HG03196 (cell line): ENCODE measurements around the gene ACVR2B.

Experiments
- ATAC-seq: cut with Tn5 transposase; IDR thresholded peaks from one replicate; pipeline ENCODE4 v1.9.1; 2021; ENCODE audit not compliant: unreplicated experiment

The ACVR2B gene

DNA sequence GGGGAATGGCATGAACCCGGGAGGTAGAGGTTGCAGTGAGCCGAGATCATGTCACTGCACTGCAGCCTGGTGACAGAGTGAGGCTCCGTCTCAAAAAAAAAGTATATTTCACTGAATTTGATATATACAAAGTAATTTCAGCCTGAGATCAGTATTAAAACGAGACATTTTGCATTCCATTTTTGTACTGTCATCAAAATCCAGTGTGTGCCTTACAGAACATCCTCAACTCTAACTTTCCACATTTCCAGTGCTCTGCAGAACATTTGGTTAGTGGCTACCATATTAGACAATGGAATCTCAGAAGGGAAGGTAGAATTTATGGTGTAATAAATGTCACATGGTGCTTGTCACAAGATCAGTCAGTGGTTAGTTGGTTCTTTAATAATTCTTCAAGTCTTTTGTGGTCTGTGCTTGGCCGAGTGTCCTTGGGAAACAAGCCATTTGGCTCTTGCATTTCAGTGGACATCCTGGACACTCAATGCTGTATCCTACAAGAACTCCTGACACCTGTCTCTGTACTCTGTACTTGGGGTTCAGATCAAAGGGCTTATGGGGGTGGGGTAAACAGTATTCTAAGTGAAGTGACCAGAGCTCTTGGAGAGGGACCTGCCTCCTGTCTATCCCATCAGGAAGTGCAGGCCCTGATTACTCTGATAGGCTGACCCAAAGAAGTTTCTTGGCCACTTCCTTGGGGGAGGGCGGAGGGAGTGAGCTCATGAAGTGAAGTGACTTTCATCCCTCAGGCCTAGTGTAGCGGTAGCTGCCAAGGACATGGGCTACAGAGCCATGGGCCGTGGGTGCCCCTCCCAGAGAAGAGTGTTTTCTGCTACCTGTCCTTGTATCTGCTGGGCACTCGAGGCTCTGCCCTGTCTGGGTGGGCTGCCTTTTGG is 3.7 kb downstream of the ACVR2B start:
- ATAC-seq: no peak

DNA sequence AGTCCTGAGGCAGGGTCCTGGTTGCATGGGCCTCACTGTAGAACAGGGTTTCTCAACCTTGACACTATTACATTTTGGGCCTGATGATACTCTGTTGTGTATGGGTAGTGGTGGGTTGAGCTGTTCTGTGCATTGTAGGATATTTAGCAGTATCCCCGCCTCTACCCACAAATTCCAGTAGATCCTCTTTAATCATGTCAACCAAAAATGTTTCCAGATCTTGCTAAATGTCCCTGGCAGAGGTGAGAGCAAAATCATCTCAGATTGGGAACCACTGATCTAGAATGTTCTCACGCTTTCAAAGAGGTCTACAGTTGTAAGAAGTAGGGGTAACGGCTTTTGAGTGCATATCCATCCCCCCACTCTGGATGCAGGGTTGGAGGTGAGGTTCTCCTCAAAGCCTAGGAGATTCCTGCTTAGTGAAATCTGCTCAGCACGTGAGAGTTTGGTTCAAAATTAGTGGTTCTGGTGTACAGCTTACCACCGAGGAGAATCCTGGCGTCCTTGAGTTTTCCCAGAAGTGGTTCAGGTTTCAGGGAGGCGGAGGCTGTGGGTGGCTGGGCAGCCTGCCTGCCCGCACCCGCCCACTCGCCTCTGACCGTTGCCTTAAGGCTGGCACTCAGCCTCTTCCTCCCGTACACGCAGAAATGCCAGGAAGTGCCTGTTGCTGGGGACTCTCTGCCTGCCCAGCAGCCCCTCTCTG is 5.3 kb downstream of the ACVR2B start:
- no peak for ATAC-seq

- ATAC-seq: no peak
These were observed 5.9 kb downstream of the ACVR2B start for GRCh38 chr3:38459499-38460048.

GRCh38 chr3:38460377-38461270 is 6.9 kb downstream of the ACVR2B start:
- ATAC-seq: no peak

- ATAC-seq: no peak
These were observed 12.0 kb downstream of the ACVR2B start for GRCh38 chr3:38465588-38466154.

DNA sequence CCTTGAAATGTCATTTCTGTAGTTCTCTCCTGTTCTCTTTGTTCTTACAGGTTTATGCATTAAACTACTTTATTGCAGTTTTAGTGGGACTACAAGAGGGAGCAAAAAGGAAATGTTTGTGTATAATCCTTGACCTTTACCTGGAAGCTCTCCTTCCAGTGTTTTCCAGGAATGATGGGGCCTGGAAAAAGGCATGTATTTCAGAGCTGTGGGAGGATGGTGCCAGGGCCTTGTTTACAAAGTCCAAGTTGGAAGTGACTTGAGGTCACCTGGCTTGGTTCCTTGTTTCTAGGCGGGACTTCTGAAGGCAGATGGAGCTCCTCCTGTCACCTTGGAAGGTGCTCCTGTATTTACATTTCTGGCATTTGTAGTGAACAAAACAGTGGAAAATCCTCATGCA is 15.1 kb downstream of the ACVR2B start:
- no peak for ATAC-seq

DNA sequence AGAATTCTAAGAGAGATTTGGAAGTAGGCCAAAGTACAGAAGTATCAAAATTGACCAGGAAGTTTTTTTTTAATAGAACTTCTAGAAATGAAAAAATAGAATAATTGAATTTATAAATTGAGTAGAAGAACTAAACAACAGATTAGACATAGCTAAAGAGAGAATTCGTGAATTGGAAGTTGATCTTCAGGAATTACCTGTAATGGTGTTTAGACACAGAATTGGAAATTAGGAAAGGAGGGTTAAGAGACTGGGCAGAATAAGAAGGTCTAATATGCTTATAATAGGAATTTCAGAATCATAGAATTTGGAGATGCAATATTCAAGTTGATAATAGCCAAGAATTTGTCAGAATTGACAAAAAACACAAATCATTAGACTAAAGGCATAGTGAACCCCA is 16.2 kb downstream of the ACVR2B start:
- ATAC-seq: no peak

GRCh38 chr3:38471260-38471857 is 17.7 kb downstream of the ACVR2B start:
- no peak for ATAC-seq

DNA sequence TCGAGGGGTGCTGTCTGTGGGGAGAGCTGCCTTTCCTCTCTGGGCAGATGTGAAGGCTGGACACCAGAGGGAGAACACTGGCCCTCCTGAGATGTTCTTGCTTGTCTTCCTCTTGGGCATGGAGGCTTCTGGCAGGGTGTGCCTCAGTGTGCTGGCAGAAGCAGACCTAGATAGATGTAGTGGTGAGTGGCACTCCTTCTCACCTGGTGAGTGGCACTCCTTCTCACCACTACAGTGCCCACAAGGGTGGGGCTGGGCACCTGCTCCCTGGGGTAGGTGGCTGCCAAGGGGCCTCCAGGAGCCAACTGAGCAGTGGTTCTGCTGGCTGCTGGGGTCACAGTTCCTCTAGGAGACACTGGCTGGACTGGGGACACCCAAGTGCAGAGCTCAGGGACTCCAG is 18.7 kb downstream of the ACVR2B start:
- ATAC-seq: no peak

DNA sequence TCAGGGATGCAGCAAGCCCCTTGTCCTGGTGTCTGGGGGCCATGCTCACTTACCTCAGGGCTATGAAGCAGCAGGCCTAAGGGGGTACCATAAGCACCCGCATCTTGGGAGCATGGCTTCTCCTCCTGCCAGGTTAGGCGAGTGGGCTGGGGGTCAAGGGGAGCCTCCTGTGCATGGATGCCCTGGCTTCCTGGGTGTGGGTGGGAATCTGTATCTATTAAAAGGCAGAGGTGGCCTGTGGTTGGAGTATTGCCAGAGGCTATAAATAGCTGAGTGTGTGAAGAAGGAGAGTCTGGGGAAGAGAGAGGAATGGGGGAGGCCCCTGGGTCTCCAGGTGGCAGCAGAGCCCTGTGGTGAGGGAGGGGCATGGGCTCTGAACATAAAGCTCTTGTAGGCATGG is 19.5 kb downstream of the ACVR2B start:
- no peak for ATAC-seq

DNA sequence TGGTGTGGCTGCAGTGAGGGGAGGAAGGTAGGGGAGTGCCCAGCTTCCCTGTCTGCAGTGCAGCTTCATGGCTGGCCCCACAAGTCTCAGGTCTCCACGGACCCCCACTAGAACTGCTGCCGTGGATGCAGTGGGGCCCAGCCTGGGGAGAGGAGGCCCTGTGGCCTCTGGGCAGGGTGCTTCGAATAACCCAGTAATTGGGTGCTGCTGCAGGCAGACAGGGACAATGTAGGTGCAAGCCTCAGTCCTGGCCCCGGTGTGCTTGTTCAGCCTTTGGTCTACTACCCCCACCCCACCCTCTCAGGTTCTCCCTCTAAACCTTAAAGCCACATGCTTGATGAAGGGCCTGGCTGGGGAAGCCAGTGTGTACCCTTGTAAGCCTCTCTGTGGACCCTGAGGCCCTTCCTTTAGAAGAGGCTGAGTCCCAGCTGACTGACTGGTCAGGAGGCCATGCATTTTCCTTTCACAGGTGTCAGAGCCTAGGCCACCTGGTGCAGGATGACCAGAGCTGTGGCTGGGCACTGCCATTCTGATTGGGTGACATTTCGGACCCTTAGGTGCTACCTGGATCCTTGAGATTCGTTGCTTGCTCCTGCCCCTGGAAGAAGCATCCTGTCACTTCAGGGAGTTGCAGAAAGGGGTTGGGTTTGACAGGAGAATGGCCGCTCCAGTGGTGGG is 21.4 kb downstream of the ACVR2B start:
- ATAC-seq: no peak

- ATAC-seq: no peak
These were observed 22.0 kb downstream of the ACVR2B start for GRCh38 chr3:38475716-38476115.

DNA sequence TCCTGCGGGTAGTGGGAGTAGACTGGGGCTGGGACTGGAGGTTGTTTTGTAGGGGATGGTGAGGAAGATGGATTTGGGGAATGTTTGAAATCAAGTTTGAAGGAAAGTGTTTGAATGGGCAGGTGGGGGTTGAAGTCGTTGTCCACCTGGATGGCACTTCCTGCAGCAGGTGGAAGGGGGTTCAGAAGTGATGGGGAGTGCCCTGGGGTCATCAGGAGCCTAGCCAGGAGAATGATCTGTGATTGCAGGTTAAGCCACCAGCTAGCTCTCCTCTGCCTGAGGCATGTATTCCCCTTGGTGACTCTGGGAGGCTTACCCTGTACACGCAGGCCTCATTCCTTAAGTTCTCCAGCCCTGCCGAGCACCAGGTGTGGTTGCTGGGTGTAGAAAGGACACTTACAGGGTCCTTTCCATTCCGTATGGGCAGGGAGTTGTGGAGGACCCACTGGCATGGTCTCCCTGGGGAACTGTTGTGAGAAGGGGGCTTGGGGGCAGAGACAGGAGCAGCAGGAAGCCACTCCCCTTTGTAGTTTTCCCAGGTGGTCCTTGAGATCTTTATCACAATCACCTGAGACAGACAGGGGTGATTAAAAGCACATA is 22.6 kb downstream of the ACVR2B start:
- no peak for ATAC-seq

DNA sequence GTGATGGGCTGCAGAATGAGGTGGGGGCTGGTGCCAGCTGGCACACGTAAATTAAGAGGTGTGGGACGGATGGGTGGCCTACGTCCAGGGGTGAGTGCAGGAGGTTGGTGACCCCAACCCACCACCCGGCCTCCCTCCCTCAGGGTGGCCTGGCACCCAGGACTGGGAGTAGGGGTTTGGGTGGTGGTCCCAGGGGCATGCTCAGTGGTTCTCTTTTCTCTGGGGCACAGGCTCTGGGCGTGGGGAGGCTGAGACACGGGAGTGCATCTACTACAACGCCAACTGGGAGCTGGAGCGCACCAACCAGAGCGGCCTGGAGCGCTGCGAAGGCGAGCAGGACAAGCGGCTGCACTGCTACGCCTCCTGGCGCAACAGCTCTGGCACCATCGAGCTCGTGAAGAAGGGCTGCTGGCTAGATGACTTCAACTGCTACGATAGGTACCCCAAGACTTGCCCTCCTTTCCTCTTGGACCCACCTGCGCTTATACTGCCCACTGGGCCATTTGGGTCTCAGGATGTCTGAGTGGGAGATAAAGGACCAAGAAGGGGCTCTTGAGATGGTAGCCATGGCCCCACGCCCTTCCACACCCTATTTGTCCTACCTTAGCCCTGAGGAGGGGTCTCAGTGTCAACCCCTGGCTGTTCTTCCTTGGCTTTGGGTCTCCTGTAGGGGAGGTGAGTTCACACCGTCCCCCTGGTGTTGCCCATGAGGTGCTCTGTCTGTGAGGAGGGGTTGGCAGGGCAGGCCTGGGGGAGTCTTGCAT is 23.5 kb downstream of the ACVR2B start:
- ATAC-seq: no peak

GRCh38 chr3:38477839-38478450 is 24.3 kb downstream of the ACVR2B start:
- no peak for ATAC-seq

GRCh38 chr3:38478901-38479300 is 25.2 kb downstream of the ACVR2B start:
- ATAC-seq: no peak

DNA sequence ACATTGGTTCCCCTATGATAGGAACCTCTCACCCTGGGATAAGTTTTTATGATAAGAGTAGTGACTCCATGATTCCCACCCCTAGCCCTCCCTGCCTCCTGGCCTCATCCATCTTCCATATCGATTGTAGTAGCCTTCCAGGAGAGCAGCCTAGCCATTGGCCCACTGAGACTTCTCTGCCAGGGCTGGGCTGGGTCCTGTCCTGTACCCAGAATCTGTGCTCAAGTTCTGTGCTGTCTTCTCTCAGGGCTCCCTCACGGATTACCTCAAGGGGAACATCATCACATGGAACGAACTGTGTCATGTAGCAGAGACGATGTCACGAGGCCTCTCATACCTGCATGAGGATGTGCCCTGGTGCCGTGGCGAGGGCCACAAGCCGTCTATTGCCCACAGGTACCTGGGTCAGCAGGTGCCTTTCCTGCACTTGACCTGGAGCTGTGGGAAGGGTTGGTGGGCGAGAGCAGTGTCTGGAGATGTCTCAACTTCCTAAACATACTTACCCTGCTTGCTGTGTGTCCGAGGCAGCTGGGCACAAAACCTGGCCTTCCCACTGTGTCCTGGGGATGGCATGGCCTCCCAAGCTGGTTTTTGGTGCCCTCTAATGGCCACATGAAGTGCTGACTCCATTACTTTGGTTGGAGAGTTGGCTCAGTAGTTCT is 25.9 kb downstream of the ACVR2B start:
- no peak for ATAC-seq

DNA sequence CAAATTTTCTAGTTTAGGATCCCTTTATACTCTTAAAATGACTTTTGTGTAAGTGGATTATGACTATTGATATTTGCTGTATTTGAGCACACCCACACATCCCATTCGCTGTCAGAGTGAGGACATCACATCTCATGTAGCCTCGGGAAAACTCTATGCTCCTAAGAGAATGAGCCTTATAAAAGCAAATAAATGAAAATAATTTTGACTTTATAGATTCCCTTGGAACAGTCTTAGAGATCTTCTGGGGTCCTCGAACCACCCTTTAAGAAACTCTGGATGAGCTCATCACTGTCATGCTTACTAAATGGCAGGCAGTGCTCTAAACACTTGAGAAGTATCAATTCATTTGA is 26.4 kb downstream of the ACVR2B start:
- no peak for ATAC-seq
